IMR-90 (cell line): ENCODE results near the gene ENO3. TPM values are rescaled to one million over a fixed set of nuclear protein-coding genes. Genes with fewer than 3 reads are reported as not detected.
A peak's percentile ranks its signal among the peaks of the same experiment; 100 is the strongest.

Experiments
- ATAC-seq: fragments of 200-7000 bp; cut with Tn5 transposase; 2 replicates; pipeline ENCODE4 v1.9.1; 2020; ENCODE audit warnings: low read depth, mild to moderate bottlenecking, moderate library complexity
- BruUV-seq: library from RNA; stranded (reverse); fragments of 400-500 nt; replicated peaks from 2 replicates; lab custom pipeline; 2021; lab: Mats Ljungman, UMichigan
- CTCF ChIA-PET: fragments of 300-600 bp; formaldehyde crosslinking; extraction: SDS; loops from one replicate; lab custom pipeline; 2021; ENCODE audit warnings: antibody characterized with exemption; lab: Yijun Ruan, JAX
- POLR2A ChIA-PET: fragments of 300-600 bp; sonication (Branson Sonifier 250); formaldehyde crosslinking; loops from one replicate; lab custom pipeline; 2022; ENCODE audit warnings: antibody characterized with exemption; ENCODE audit not compliant: unreplicated experiment; lab: Charles Lee
- DNase-seq: peaks from one replicate; pipeline ENCODE4 v3.0.0; 2013
- H2AFZ ChIP-seq: replicated peaks from 2 replicates; pipeline ENCODE3; 2013; ENCODE audit warnings: low read length, mild to moderate bottlenecking; ENCODE audit not compliant: poor library complexity
- H2AK5ac ChIP-seq: 2 replicates; pipeline ENCODE4 v1.6.1; 2013; ENCODE audit warnings: low read depth, low read length, inconsistent platforms
- H2AK9ac ChIP-seq: replicated peaks from 2 replicates; pipeline ENCODE3; 2013; ENCODE audit warnings: mild to moderate bottlenecking, low read depth, low read length, moderate library complexity; ENCODE audit not compliant: poor library complexity
- H2BK120ac ChIP-seq: 2 replicates; pipeline ENCODE4 v1.6.1; 2013; ENCODE audit warnings: low read depth, low read length, inconsistent platforms
- H2BK15ac ChIP-seq: 3 replicates; pipeline ENCODE4 v1.6.1; 2013; ENCODE audit warnings: low read depth, low read length, inconsistent platforms
- H2BK20ac ChIP-seq: 2 replicates; pipeline ENCODE4 v1.6.1; 2013; ENCODE audit warnings: low read depth, mild to moderate bottlenecking, inconsistent platforms, low read length, moderate library complexity
- H2BK5ac ChIP-seq: 2 replicates; pipeline ENCODE4 v1.6.1; 2013; ENCODE audit warnings: mild to moderate bottlenecking, low read depth, low read length, inconsistent platforms; ENCODE audit not compliant: poor library complexity, severe bottlenecking
- H3K14ac ChIP-seq: replicated peaks from 2 replicates; pipeline ENCODE4 v1.6.1; 2013; ENCODE audit warnings: low read depth, low read length, inconsistent platforms
- H3K18ac ChIP-seq: 2 replicates; pipeline ENCODE4 v1.6.1; 2013; ENCODE audit warnings: low read depth, low read length, control low read depth
- H3K23ac ChIP-seq: 2 replicates; pipeline ENCODE4 v1.6.1; 2013; ENCODE audit warnings: low read depth, low read length, inconsistent platforms
- H3K27ac ChIP-seq: 2 replicates; pipeline ENCODE4 v1.5.1; 2013; ENCODE audit warnings: mild to moderate bottlenecking, control low read depth, low read length; ENCODE audit not compliant: insufficient read depth
- H3K27me3 ChIP-seq: 2 replicates; pipeline ENCODE4 v1.6.1; 2013; ENCODE audit warnings: low read length; ENCODE audit not compliant: control insufficient read depth, insufficient read depth
- H3K36me3 ChIP-seq: 2 replicates; pipeline ENCODE4 v1.6.1; 2013; ENCODE audit warnings: low read length, mixed read lengths; ENCODE audit not compliant: control insufficient read depth, insufficient read depth
- H3K4ac ChIP-seq: 2 replicates; pipeline ENCODE4 v1.6.1; 2013; ENCODE audit warnings: low read depth, low read length, inconsistent platforms
- H3K4me1 ChIP-seq: 2 replicates; pipeline ENCODE4 v1.6.1; 2013; ENCODE audit warnings: low read length, mixed read lengths; ENCODE audit not compliant: control insufficient read depth, insufficient read depth
- H3K4me2 ChIP-seq: 2 replicates; pipeline ENCODE4 v1.6.1; 2013; ENCODE audit warnings: low read depth, mild to moderate bottlenecking, control low read depth, low read length, moderate library complexity
- H3K4me3 ChIP-seq: 2 replicates; pipeline ENCODE4 v1.5.1; 2013; ENCODE audit warnings: low read depth, mild to moderate bottlenecking, control low read depth, low read length, moderate library complexity; ENCODE audit not compliant: insufficient read depth
- H3K56ac ChIP-seq: 2 replicates; pipeline ENCODE4 v1.6.1; 2013; ENCODE audit warnings: low read length, inconsistent platforms; ENCODE audit not compliant: insufficient read depth; ENCODE audit errors: extremely low read depth
- H3K79me1 ChIP-seq, 2 experiments: 2 replicates each; pipeline ENCODE4 v1.6.1; 2013; ENCODE audit warnings: low read length in 2 of 2, inconsistent platforms in 1 of 2, low read depth in 1 of 2
- H3K9ac ChIP-seq: 2 replicates; pipeline ENCODE4 v1.6.1; 2013; ENCODE audit warnings: low read depth, low read length, control low read depth
- H3K9me1 ChIP-seq: 2 replicates; pipeline ENCODE4 v1.6.1; 2013; ENCODE audit warnings: low read length, inconsistent platforms; ENCODE audit not compliant: insufficient read depth
- H3K9me3 ChIP-seq: 2 replicates; pipeline ENCODE4 v1.6.1; 2013; ENCODE audit warnings: low read length; ENCODE audit not compliant: control insufficient read depth, insufficient read depth
- H4K20me1 ChIP-seq: 2 replicates; pipeline ENCODE4 v1.6.1; 2013; ENCODE audit warnings: low read length, inconsistent platforms; ENCODE audit not compliant: insufficient read depth
- H4K5ac ChIP-seq: 2 replicates; pipeline ENCODE4 v1.6.1; 2013; ENCODE audit warnings: mild to moderate bottlenecking, low read depth, low read length, control low read depth
- H4K8ac ChIP-seq, 2 experiments: 2 replicates each; pipeline ENCODE4 v1.6.1; 2013; ENCODE audit warnings: low read depth in 2 of 2, low read length in 2 of 2, control low read depth in 1 of 2, inconsistent platforms in 1 of 2
- H4K91ac ChIP-seq: 2 replicates; pipeline ENCODE4 v1.6.1; 2013; ENCODE audit warnings: low read depth, low read length, inconsistent platforms; ENCODE audit not compliant: insufficient read depth
- BHLHE40 ChIP-seq: fragments of 150-350 bp; IDR thresholded peaks from 2 replicates; pipeline ENCODE4 v1.6.1; 2016; ENCODE audit warnings: mild to moderate bottlenecking, low read depth, low read length
- CEBPB ChIP-seq: IDR thresholded peaks from 2 replicates; pipeline ENCODE4 v1.6.1; 2012; ENCODE audit warnings: low read depth, low read length, improper control_type of control experiment
- CHD1 ChIP-seq: IDR thresholded peaks from 2 replicates; pipeline ENCODE4 v1.6.1; 2012; ENCODE audit warnings: low read depth, low read length, improper control_type of control experiment
- ELK1 ChIP-seq: fragments of 150-350 bp; IDR thresholded peaks from 2 replicates; pipeline ENCODE4 v1.6.1; 2016; ENCODE audit warnings: low read depth, mild to moderate bottlenecking, low read length, moderate library complexity, borderline replicate concordance
- FOS ChIP-seq: fragments of 150-350 bp; IDR thresholded peaks from 2 replicates; pipeline ENCODE4 v1.6.1; 2016; ENCODE audit warnings: low read depth, low read length
- MAFK ChIP-seq: IDR thresholded peaks from 2 replicates; pipeline ENCODE4 v1.6.1; 2012; ENCODE audit warnings: low read depth, low read length, improper control_type of control experiment
- MAZ ChIP-seq: IDR thresholded peaks from 2 replicates; pipeline ENCODE4 v1.6.1; 2012; ENCODE audit warnings: low read depth, mild to moderate bottlenecking, low read length, improper control_type of control experiment, moderate library complexity, borderline replicate concordance
- MXI1 ChIP-seq: IDR thresholded peaks from 2 replicates; pipeline ENCODE4 v1.6.1; 2012; ENCODE audit warnings: low read depth, mild to moderate bottlenecking, low read length, moderate library complexity, borderline replicate concordance
- NFE2L2 ChIP-seq: fragments of 150-350 bp; IDR thresholded peaks from 2 replicates; pipeline ENCODE4 v1.6.1; 2016; ENCODE audit warnings: low read depth, mild to moderate bottlenecking, low read length
- POLR2A ChIP-seq: IDR thresholded peaks from 2 replicates; pipeline ENCODE4 v1.6.1; 2012; ENCODE audit warnings: mild to moderate bottlenecking, low read depth, low read length
- RAD21 ChIP-seq: IDR thresholded peaks from 2 replicates; pipeline ENCODE4 v1.6.1; 2012; ENCODE audit warnings: low read length, improper control_type of control experiment
- RCOR1 ChIP-seq: IDR thresholded peaks from 2 replicates; pipeline ENCODE4 v1.6.1; 2012; ENCODE audit warnings: mild to moderate bottlenecking, low read length, improper control_type of control experiment; ENCODE audit not compliant: insufficient replicate concordance
- RFX5 ChIP-seq: IDR thresholded peaks from 2 replicates; pipeline ENCODE4 v1.8.0; 2012; ENCODE audit warnings: low read depth, mild to moderate bottlenecking, low read length, moderate library complexity
- SMC3 ChIP-seq: fragments of 150-350 bp; IDR thresholded peaks from 2 replicates; pipeline ENCODE4 v1.6.1; 2016; ENCODE audit warnings: low read depth, mild to moderate bottlenecking, antibody characterized with exemption, low read length, moderate library complexity
- USF2 ChIP-seq: fragments of 150-350 bp; IDR thresholded peaks from 2 replicates; pipeline ENCODE4 v1.6.1; 2017; ENCODE audit warnings: mild to moderate bottlenecking, antibody characterized with exemption, low read length, low read depth
- WGBS, 2 experiments: methylation state at CpG; one replicate each; pipeline versions ENCODE4 v1.1.5 to v1.1.7; 2013; ENCODE audit warnings: missing lambda C conversion rate in 2 of 2; ENCODE audit not compliant: insufficient read length in 1 of 2; ENCODE audit errors: extremely low coverage in 2 of 2; 5-methylcytosine and 5-hydroxymethylcytosine counted together
- dilution Hi-C: fragments of 300-500 bp; cut with HindIII; formaldehyde crosslinking; loops from one replicate; pipeline ENCODE4 v1.14.3; 2018; ENCODE audit warnings: low sequenced_read_pairs; ENCODE audit not compliant: unreplicated experiment
- in situ Hi-C: fragments of 300-500 bp; cut with MboI; formaldehyde crosslinking; loops from 3 replicates; pipeline ENCODE4 v1.14.3; 2019; ENCODE audit warnings: low sequenced_read_pairs, inconsistent platforms, mixed read lengths
- intact Hi-C: fragments of 100-400 bp; cut with micrococcal nuclease; formaldehyde crosslinking; loops from 2 replicates; pipeline ENCODE4 v1.10.0; 2022
- polyA plus RNA-seq, 3 experiments: library from polyadenylated mRNA; depleted of rRNA; stranded (reverse); fragments of >200 nt; gene quantifications; 2 replicates each; pipeline ENCODE4 v1.2.3, GENCODE V29; 2012; ENCODE audit warnings: low replicate concordance in 1 of 3
- total RNA-seq: library from RNA; depleted of rRNA; stranded (reverse); fragments of >200 nt; gene quantifications from 2 replicates; pipeline ENCODE4 v1.2.3, GENCODE V29; 2012
- TF ChIP-seq, protein P1 (sequence below): conservative IDR thresholded peaks from 2 replicates; pipeline ENCODE4 v1.5.1; 2012; ENCODE audit warnings: mild to moderate bottlenecking, low read depth, low read length, improper control_type of control experiment

The ENO3 gene
- total and polyA plus RNA-seq, 2 of the 4 experiments (the other 2 are of a cell fraction), result 1.4 to 5.1 TPM

GRCh38 chr17:4960279-4960922 lies 9.5 kb downstream of the ENO3 start:
- TF ChIP-seq RCOR1 (no peak), RFX5 (no peak), BHLHE40 (no peak), USF2 (no peak), ELK1 (no peak), POLR2A (no peak), SMC3 (no peak), CEBPB (no peak), MXI1 (no peak), MAFK (no peak), RAD21 (no peak), CHD1 (no peak), NFE2L2 (no peak), MAZ (no peak), FOS (no peak)
- TF ChIP-seq, protein P1, sequence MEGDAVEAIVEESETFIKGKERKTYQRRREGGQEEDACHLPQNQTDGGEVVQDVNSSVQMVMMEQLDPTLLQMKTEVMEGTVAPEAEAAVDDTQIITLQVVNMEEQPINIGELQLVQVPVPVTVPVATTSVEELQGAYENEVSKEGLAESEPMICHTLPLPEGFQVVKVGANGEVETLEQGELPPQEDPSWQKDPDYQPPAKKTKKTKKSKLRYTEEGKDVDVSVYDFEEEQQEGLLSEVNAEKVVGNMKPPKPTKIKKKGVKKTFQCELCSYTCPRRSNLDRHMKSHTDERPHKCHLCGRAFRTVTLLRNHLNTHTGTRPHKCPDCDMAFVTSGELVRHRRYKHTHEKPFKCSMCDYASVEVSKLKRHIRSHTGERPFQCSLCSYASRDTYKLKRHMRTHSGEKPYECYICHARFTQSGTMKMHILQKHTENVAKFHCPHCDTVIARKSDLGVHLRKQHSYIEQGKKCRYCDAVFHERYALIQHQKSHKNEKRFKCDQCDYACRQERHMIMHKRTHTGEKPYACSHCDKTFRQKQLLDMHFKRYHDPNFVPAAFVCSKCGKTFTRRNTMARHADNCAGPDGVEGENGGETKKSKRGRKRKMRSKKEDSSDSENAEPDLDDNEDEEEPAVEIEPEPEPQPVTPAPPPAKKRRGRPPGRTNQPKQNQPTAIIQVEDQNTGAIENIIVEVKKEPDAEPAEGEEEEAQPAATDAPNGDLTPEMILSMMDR, result no peak
- Histone ChIP-seq H2BK5ac (no peak overlapping the region), H4K5ac (no peak overlapping the region), H2AFZ (no peak overlapping the region), H3K27ac (no peak overlapping the region), H4K91ac (no peak overlapping the region), H3K18ac (no peak overlapping the region), H3K14ac (no peak overlapping the region), H3K9ac (no peak overlapping the region), H3K56ac (no peak overlapping the region), H2BK15ac (no peak overlapping the region), H3K23ac (no peak overlapping the region), H4K20me1 (no peaks in the 10 kb centered on the region), H3K36me3 (peaks cover 23% of the 10 kb centered on the region), H2AK5ac (no peak overlapping the region), H3K27me3 (no peaks in the 10 kb centered on the region), H3K4me2 (no peak overlapping the region), H3K9me3 (no peaks in the 10 kb centered on the region), H4K8ac (no peak overlapping the region), H3K4me1 (no peaks in the 10 kb centered on the region), H2BK20ac (no peak overlapping the region), H3K4me3 (no peak overlapping the region), H3K4ac (no peak overlapping the region), H2BK120ac (no peak overlapping the region), H3K9me1 (peaks cover 6% of the 10 kb centered on the region; the same call in 1 of the 2 replicates), H3K79me1 (peaks cover 7 to 26% of the 10 kb centered on the region in 2 experiments), H2AK9ac (peak overlapping the region; percentile 45)
- ChIA-PET CTCF (interaction anchor here (0.5 kb wide), 1 partner anchor 75 kb away, joined by 3 read pairs; no protein-coding TSS in a partner anchor), POLR2A (no interaction called here)
- intact Hi-C loops, result no loop called here
- ATAC-seq, result no peak; the same call in 1 of the 2 replicates
- WGBS, 2 experiments, result 100% methylated on average over 1 of the region's 9 CpGs; no CpG with 5 or more reads in 1 of the 2 experiments
- dilution Hi-C loops, result no loop called here
- DNase-seq, result no peak
- no TSS peak for BruUV-seq
- in situ Hi-C loops, result no loop called here
